ENCODE measurements around the gene SIN3A. TPM values are rescaled to one million over a fixed set of nuclear protein-coding genes. Genes with fewer than 3 reads are reported as not detected.

Gene SIN3A
- total and polyA plus RNA-seq, 2 experiments from 2014 or later: 24.3 to 73.0 TPM

DNA sequence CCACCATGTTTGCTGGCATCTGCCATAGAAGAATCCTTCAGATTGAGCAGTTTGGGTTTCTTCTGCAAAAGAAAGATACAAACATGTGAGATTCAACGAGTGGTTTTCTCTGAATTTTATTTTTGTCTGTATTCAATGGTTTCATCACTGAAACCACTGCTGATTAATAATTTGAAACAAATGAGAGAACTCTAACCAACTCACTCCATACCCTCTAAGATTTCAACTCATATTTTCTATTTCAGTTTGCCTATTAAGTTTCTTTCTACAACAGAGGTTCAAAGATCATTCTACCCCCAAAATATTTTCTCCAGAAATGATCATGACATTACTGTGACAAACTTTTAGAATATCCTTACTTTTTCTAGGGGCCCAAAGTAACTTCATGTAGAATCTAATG lies 44.4 kb downstream of the SIN3A start:
- no peak for ATAC-seq
- Histone ChIP-seq H3K4me3 (no peak overlapping the region), H3K36me3 (ENCODE audit: insufficient read depth) (peaks cover 63% of the 10 kb centered on the region), H3K27me3 (ENCODE audit: insufficient read depth) (no peaks in the 10 kb centered on the region), H3K27ac (ENCODE audit: low read depth) (no peak overlapping the region), H3K9me2 (ENCODE audit: insufficient read depth) (no peaks in the 10 kb centered on the region), H3K4me2 (no peak overlapping the region), H3K79me2 (replicated peaks; ENCODE audit: insufficient read depth) (0 out of 2 replicates have a peak, but pooled peaks cover 7% of the 10 kb centered on the region), H3F3A (replicated peaks; ENCODE audit: low read depth) (no peaks in the 10 kb centered on the region), H3K4me1 (ENCODE audit: insufficient read depth) (no peaks in the 10 kb centered on the region), H4K20me1 (replicated peaks; ENCODE audit: insufficient read depth) (peaks cover 7% of the 10 kb centered on the region), H2AFZ (no peak overlapping the region)
- Mint-ChIP-seq H3K9me3 (no peaks in the 10 kb centered on the region), H3K27me3 (ENCODE audit: insufficient read depth, low read depth, poor library complexity) (peaks cover 3% of the 10 kb centered on the region), H3K27ac (no peak overlapping the region), H3K36me3 (ENCODE audit: low read depth) (peaks cover 95% of the 10 kb centered on the region), H3K4me3 (no peak overlapping the region), H3K4me1 (no peaks in the 10 kb centered on the region)
- no peak for TF ChIP-seq CREB1 (CRISPR knock-in tag; IDR thresholded peaks at IDR 0.05; ENCODE audit: low read depth)
- TF ChIP-seq POLR2AphosphoS5 (IDR thresholded peaks at IDR 0.05; ENCODE audit: low read depth): no peak
- TF ChIP-seq, protein P1, sequence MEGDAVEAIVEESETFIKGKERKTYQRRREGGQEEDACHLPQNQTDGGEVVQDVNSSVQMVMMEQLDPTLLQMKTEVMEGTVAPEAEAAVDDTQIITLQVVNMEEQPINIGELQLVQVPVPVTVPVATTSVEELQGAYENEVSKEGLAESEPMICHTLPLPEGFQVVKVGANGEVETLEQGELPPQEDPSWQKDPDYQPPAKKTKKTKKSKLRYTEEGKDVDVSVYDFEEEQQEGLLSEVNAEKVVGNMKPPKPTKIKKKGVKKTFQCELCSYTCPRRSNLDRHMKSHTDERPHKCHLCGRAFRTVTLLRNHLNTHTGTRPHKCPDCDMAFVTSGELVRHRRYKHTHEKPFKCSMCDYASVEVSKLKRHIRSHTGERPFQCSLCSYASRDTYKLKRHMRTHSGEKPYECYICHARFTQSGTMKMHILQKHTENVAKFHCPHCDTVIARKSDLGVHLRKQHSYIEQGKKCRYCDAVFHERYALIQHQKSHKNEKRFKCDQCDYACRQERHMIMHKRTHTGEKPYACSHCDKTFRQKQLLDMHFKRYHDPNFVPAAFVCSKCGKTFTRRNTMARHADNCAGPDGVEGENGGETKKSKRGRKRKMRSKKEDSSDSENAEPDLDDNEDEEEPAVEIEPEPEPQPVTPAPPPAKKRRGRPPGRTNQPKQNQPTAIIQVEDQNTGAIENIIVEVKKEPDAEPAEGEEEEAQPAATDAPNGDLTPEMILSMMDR (conservative IDR thresholded peaks at IDR 0.05; ENCODE audit: low read depth in 2 of 2): no peak
- TF ChIP-seq EZH2 (IDR thresholded peaks at IDR 0.05; ENCODE audit: low read depth, unreplicated experiment): no peak
- TF ChIP-seq JUNB (IDR thresholded peaks at IDR 0.05; ENCODE audit: unreplicated experiment): no peak
- no peak for TF ChIP-seq STAT1 (IDR thresholded peaks at IDR 0.05; ENCODE audit: unreplicated experiment)
- TF ChIP-seq, protein P2, sequence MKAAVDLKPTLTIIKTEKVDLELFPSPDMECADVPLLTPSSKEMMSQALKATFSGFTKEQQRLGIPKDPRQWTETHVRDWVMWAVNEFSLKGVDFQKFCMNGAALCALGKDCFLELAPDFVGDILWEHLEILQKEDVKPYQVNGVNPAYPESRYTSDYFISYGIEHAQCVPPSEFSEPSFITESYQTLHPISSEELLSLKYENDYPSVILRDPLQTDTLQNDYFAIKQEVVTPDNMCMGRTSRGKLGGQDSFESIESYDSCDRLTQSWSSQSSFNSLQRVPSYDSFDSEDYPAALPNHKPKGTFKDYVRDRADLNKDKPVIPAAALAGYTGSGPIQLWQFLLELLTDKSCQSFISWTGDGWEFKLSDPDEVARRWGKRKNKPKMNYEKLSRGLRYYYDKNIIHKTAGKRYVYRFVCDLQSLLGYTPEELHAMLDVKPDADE (IDR thresholded peaks at IDR 0.05): no peak
- TF ChIP-seq, protein P3, sequence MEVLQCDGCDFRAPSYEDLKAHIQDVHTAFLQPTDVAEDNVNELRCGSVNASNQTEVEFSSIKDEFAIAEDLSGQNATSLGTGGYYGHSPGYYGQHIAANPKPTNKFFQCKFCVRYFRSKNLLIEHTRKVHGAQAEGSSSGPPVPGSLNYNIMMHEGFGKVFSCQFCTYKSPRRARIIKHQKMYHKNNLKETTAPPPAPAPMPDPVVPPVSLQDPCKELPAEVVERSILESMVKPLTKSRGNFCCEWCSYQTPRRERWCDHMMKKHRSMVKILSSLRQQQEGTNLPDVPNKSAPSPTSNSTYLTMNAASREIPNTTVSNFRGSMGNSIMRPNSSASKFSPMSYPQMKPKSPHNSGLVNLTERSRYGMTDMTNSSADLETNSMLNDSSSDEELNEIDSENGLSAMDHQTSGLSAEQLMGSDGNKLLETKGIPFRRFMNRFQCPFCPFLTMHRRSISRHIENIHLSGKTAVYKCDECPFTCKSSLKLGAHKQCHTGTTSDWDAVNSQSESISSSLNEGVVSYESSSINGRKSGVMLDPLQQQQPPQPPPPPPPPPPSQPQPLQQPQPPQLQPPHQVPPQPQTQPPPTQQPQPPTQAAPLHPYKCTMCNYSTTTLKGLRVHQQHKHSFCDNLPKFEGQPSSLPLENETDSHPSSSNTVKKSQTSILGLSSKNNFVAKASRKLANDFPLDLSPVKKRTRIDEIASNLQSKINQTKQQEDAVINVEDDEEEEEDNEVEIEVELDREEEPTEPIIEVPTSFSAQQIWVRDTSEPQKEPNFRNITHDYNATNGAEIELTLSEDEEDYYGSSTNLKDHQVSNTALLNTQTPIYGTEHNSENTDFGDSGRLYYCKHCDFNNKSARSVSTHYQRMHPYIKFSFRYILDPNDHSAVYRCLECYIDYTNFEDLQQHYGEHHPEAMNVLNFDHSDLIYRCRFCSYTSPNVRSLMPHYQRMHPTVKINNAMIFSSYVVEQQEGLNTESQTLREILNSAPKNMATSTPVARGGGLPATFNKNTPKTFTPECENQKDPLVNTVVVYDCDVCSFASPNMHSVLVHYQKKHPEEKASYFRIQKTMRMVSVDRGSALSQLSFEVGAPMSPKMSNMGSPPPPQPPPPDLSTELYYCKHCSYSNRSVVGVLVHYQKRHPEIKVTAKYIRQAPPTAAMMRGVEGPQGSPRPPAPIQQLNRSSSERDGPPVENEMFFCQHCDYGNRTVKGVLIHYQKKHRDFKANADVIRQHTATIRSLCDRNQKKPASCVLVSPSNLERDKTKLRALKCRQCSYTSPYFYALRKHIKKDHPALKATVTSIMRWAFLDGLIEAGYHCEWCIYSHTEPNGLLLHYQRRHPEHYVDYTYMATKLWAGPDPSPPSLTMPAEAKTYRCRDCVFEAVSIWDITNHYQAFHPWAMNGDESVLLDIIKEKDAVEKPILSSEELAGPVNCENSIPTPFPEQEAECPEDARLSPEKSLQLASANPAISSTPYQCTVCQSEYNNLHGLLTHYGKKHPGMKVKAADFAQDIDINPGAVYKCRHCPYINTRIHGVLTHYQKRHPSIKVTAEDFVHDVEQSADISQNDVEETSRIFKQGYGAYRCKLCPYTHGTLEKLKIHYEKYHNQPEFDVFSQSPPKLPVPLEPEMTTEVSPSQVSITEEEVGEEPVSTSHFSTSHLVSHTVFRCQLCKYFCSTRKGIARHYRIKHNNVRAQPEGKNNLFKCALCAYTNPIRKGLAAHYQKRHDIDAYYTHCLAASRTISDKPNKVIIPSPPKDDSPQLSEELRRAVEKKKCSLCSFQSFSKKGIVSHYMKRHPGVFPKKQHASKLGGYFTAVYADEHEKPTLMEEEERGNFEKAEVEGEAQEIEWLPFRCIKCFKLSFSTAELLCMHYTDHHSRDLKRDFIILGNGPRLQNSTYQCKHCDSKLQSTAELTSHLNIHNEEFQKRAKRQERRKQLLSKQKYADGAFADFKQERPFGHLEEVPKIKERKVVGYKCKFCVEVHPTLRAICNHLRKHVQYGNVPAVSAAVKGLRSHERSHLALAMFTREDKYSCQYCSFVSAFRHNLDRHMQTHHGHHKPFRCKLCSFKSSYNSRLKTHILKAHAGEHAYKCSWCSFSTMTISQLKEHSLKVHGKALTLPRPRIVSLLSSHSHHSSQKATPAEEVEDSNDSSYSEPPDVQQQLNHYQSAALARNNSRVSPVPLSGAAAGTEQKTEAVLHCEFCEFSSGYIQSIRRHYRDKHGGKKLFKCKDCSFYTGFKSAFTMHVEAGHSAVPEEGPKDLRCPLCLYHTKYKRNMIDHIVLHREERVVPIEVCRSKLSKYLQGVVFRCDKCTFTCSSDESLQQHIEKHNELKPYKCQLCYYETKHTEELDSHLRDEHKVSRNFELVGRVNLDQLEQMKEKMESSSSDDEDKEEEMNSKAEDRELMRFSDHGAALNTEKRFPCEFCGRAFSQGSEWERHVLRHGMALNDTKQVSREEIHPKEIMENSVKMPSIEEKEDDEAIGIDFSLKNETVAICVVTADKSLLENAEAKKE (CRISPR knock-in tag; IDR thresholded peaks at IDR 0.05): no peak
- TF ChIP-seq ZNF114 (CRISPR knock-in tag; IDR thresholded peaks at IDR 0.05): no peak
- no peak for TF ChIP-seq ZNF331 (CRISPR knock-in tag; IDR thresholded peaks at IDR 0.05; ENCODE audit: low read depth)
- TF ChIP-seq NANOG (IDR thresholded peaks at IDR 0.05; ENCODE audit: borderline replicate concordance): no peak
- TF ChIP-seq, protein P4, sequence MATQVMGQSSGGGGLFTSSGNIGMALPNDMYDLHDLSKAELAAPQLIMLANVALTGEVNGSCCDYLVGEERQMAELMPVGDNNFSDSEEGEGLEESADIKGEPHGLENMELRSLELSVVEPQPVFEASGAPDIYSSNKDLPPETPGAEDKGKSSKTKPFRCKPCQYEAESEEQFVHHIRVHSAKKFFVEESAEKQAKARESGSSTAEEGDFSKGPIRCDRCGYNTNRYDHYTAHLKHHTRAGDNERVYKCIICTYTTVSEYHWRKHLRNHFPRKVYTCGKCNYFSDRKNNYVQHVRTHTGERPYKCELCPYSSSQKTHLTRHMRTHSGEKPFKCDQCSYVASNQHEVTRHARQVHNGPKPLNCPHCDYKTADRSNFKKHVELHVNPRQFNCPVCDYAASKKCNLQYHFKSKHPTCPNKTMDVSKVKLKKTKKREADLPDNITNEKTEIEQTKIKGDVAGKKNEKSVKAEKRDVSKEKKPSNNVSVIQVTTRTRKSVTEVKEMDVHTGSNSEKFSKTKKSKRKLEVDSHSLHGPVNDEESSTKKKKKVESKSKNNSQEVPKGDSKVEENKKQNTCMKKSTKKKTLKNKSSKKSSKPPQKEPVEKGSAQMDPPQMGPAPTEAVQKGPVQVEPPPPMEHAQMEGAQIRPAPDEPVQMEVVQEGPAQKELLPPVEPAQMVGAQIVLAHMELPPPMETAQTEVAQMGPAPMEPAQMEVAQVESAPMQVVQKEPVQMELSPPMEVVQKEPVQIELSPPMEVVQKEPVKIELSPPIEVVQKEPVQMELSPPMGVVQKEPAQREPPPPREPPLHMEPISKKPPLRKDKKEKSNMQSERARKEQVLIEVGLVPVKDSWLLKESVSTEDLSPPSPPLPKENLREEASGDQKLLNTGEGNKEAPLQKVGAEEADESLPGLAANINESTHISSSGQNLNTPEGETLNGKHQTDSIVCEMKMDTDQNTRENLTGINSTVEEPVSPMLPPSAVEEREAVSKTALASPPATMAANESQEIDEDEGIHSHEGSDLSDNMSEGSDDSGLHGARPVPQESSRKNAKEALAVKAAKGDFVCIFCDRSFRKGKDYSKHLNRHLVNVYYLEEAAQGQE (IDR thresholded peaks at IDR 0.05; ENCODE audit: unreplicated experiment): no peak
- no peak for TF ChIP-seq EZH2phosphoT487 (IDR thresholded peaks at IDR 0.05; ENCODE audit: unreplicated experiment)
- DNase-seq (ENCODE audit: low spot score): no peak

Measured in GM23338 (cell line).